ENCODE results near the gene WDFY4.

The WDFY4 gene

DNA sequence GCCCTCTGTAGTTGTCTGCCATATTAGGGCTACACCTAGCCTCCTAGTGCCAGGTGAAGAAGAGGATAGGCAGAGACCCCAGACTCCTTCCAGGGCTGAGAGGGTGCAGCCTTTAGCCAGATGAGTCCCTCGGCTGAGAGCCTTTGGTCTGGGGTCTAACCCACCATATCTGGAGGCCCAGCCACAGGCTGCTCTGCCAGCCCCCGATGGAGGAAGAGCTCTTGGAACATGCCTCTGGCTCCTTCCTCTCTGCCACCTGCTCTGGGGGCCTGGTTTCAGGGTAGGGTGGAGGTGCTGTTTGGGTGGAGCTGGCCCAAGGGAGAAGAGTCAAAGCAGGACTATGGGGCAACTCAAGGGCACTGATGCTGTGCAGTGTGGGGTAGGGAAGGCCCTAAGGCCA lies 253.6 kb downstream of the WDFY4 start:
- H3K4me1 ChIP-seq (ENCODE audit: insufficient read depth, poor library complexity, severe bottlenecking) = no peaks in the 10 kb centered on the region
- no peak overlapping the region for H3K27ac ChIP-seq (ENCODE audit: poor library complexity, severe bottlenecking)
- H3K27me3 ChIP-seq (ENCODE audit: insufficient read depth, poor library complexity, severe bottlenecking) = no peaks in the 10 kb centered on the region
- no peak overlapping the region for H3K4me3 ChIP-seq (ENCODE audit: severe bottlenecking)
- ATAC-seq (ENCODE audit: low read depth) (no peak), DNase-seq (ENCODE audit: low spot score) (no peak)
- no peaks in the 10 kb centered on the region for H3K36me3 ChIP-seq (ENCODE audit: low read depth)
- H3K9me3 ChIP-seq (ENCODE audit: severe bottlenecking) = no peaks in the 10 kb centered on the region
- TF ChIP-seq CTCF (IDR thresholded peaks at IDR 0.05; ENCODE audit: poor library complexity, severe bottlenecking) = no peak

GRCh38 chr10:48938990-48939536 lies 254.4 kb downstream of the WDFY4 start:
- Histone ChIP-seq H3K36me3 (ENCODE audit: low read depth) (no peaks in the 10 kb centered on the region), H3K4me1 (ENCODE audit: insufficient read depth, poor library complexity, severe bottlenecking) (no peaks in the 10 kb centered on the region), H3K27ac (ENCODE audit: poor library complexity, severe bottlenecking) (no peak overlapping the region), H3K27me3 (ENCODE audit: insufficient read depth, poor library complexity, severe bottlenecking) (no peaks in the 10 kb centered on the region), H3K9me3 (ENCODE audit: severe bottlenecking) (no peaks in the 10 kb centered on the region), H3K4me3 (ENCODE audit: severe bottlenecking) (no peak overlapping the region)
- no peak for TF ChIP-seq CTCF (IDR thresholded peaks at IDR 0.05; ENCODE audit: poor library complexity, severe bottlenecking)
- ATAC-seq (ENCODE audit: low read depth) (no peak), DNase-seq (ENCODE audit: low spot score) (no peak)

GRCh38 chr10:48939790-48940325 lies 255.2 kb downstream of the WDFY4 start, which contains the start of gene LRRC18:
Gene LRRC18, minus strand, starts transcription at chr10:48939840. Its CDS starts 25,685 bp downstream, at chr10:48914155.
- no peaks in the 10 kb centered on the region for H3K4me1 ChIP-seq (ENCODE audit: insufficient read depth, poor library complexity, severe bottlenecking)
- no peak for TF ChIP-seq CTCF (IDR thresholded peaks at IDR 0.05; ENCODE audit: poor library complexity, severe bottlenecking)

DNA sequence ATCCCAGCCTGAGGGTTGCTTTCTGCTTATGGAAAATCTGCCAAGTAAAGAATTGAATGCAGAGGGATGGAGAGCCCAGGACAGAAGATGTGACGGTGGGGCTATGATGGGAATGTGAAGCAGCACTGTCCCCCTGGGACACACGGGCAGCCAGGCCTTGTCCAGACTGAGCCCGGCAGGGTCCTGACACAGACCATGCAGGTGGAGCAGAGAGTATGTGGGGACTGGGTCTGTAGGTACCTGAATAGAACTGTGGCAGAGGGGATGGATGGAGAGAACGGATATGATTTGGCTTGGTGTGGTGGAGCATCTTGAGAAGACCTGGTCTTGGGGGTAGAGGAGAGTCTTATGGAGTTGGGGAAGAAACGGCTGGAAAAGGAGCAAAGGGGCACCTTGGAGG lies 255.7 kb downstream of the WDFY4 start:
- Histone ChIP-seq H3K36me3 (ENCODE audit: low read depth) (no peaks in the 10 kb centered on the region), H3K4me1 (ENCODE audit: insufficient read depth, poor library complexity, severe bottlenecking) (no peaks in the 10 kb centered on the region), H3K27me3 (ENCODE audit: insufficient read depth, poor library complexity, severe bottlenecking) (no peaks in the 10 kb centered on the region), H3K9me3 (ENCODE audit: severe bottlenecking) (no peaks in the 10 kb centered on the region), H3K4me3 (ENCODE audit: severe bottlenecking) (no peak overlapping the region), H3K27ac (ENCODE audit: poor library complexity, severe bottlenecking) (no peak overlapping the region)
- TF ChIP-seq CTCF (IDR thresholded peaks at IDR 0.05; ENCODE audit: poor library complexity, severe bottlenecking) = no peak
- DNase-seq (ENCODE audit: low spot score) (no peak), ATAC-seq (ENCODE audit: low read depth) (no peak)

More at GRCh38 chr10:48939790-48940325, 255.2 kb downstream of the WDFY4 start, which contains the start of gene LRRC18:
- Histone ChIP-seq H3K27ac (ENCODE audit: poor library complexity, severe bottlenecking) (no peak within 1 kb of the TSS), H3K27me3 (ENCODE audit: insufficient read depth, poor library complexity, severe bottlenecking) (no peaks in the 10 kb centered on the region), H3K9me3 (ENCODE audit: severe bottlenecking) (no peaks in the 10 kb centered on the region), H3K36me3 (ENCODE audit: low read depth) (no peaks in the 10 kb centered on the region), H3K4me3 (ENCODE audit: severe bottlenecking) (no peak within 1 kb of the TSS)
- no peak for ATAC-seq (ENCODE audit: low read depth)
- no peak for DNase-seq (ENCODE audit: low spot score)

DNA sequence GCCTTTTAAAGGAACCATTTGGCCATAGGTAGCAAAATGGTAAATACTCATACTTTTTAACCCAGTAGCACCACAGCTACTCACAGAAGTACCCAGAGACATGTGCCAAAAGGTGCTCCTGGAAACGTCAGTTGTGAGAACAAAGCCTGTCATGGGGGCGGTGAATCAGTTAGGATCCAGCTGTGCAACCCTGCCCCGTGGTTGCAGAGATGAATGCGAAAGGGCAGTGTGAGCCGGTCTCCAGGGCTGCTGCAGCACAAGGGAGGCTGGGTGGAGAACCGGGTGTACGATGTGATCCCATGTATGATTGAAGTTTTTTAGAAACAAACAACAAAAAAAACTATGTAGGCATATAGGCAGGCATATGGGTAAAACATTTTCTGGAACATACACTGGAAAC lies 256.3 kb downstream of the WDFY4 start:
- Histone ChIP-seq H3K4me1 (ENCODE audit: insufficient read depth, poor library complexity, severe bottlenecking) (no peaks in the 10 kb centered on the region), H3K4me3 (ENCODE audit: severe bottlenecking) (no peak overlapping the region), H3K27ac (ENCODE audit: poor library complexity, severe bottlenecking) (no peak overlapping the region), H3K27me3 (ENCODE audit: insufficient read depth, poor library complexity, severe bottlenecking) (no peaks in the 10 kb centered on the region), H3K36me3 (ENCODE audit: low read depth) (no peaks in the 10 kb centered on the region), H3K9me3 (ENCODE audit: severe bottlenecking) (no peaks in the 10 kb centered on the region)
- DNase-seq (ENCODE audit: low spot score) (no peak), ATAC-seq (ENCODE audit: low read depth) (no peak)
- TF ChIP-seq CTCF (IDR thresholded peaks at IDR 0.05; ENCODE audit: poor library complexity, severe bottlenecking) = no peak
